HG02938 (cell line): ENCODE data around the gene ST7.
"Not testable (repeated sequence)": the region's sequence is repeated elsewhere in the genome, so short reads cannot be mapped to it uniquely, and the experiment has no call there.

Experiments used
- ATAC-seq: cut with Tn5 transposase; IDR thresholded peaks from one replicate; pipeline ENCODE4 v1.9.1; 2021; ENCODE audit warnings: mild to moderate bottlenecking, moderate library complexity; ENCODE audit not compliant: unreplicated experiment

The ST7 gene

GRCh38 chr7:116971869-116972268, 18.6 kb downstream of the ST7 start:
- ATAC-seq: no peak

GRCh38 chr7:116975024-116975423, 21.7 kb downstream of the ST7 start:
- ATAC-seq: not testable (repeated sequence)

GRCh38 chr7:116977172-116977571, 23.9 kb downstream of the ST7 start:
- ATAC-seq: no peak

GRCh38 chr7:116978006-116978405, 24.7 kb downstream of the ST7 start:
- ATAC-seq: no peak

GRCh38 chr7:116979430-116979829, 26.1 kb downstream of the ST7 start:
- no peak for ATAC-seq

GRCh38 chr7:116980354-116980753, 27.1 kb downstream of the ST7 start:
- ATAC-seq: no peak

GRCh38 chr7:116981939-116982338, 28.6 kb downstream of the ST7 start:
- no peak for ATAC-seq

GRCh38 chr7:116984511-116984910, 31.2 kb downstream of the ST7 start:
- ATAC-seq: no peak

GRCh38 chr7:116984917-116985316, 31.6 kb downstream of the ST7 start:
- peak; percentile 50 for ATAC-seq

- ATAC-seq: no peak
Observed at GRCh38 chr7:116985575-116985974, 32.3 kb downstream of the ST7 start.

- ATAC-seq: no peak
Observed at GRCh38 chr7:116986611-116987565, 33.6 kb downstream of the ST7 start.

GRCh38 chr7:116988363-116988989, 35.2 kb downstream of the ST7 start:
- no peak for ATAC-seq

- no peak for ATAC-seq
Observed at GRCh38 chr7:116990056-116990455, 36.8 kb downstream of the ST7 start.

GRCh38 chr7:116991233-116991632, 37.9 kb downstream of the ST7 start:
- no peak for ATAC-seq

- ATAC-seq: no peak
Observed at GRCh38 chr7:116994611-116995010, 41.3 kb downstream of the ST7 start.

GRCh38 chr7:116997972-116998371, 44.7 kb downstream of the ST7 start:
- ATAC-seq: no peak

- ATAC-seq: no peak
Observed at GRCh38 chr7:116998567-116999175, 45.4 kb downstream of the ST7 start.

- ATAC-seq: no peak
Observed at GRCh38 chr7:116999311-116999710, 46.0 kb downstream of the ST7 start.

GRCh38 chr7:117001283-117001682, 48.0 kb downstream of the ST7 start:
- no peak for ATAC-seq

- no peak for ATAC-seq
Observed at GRCh38 chr7:117004899-117005298, 51.6 kb downstream of the ST7 start.

- no peak for ATAC-seq
Observed at GRCh38 chr7:117005449-117005848, 52.1 kb downstream of the ST7 start.
